Spinal cord (tissue), 10 donors: ENCODE data around the gene TEX44. TPM values are rescaled to one million over a fixed set of nuclear protein-coding genes. Genes with fewer than 3 reads are reported as not detected.

Experiments used
- DNase-seq, 6 donors: peaks; one replicate each; pipeline versions ENCODE4 v3.0.0 to v3.0.0-alpha.2; 2013 to 2015; ENCODE audit warnings: low spot score in 6 of 6, low read depth in 4 of 6
- H3K27ac ChIP-seq: one replicate; pipeline ENCODE4 v1.5.1; 2013; ENCODE audit warnings: low read depth, low read length, control low read depth
- H3K27me3 ChIP-seq: one replicate; pipeline ENCODE4 v1.6.1; 2013; ENCODE audit warnings: low read length; ENCODE audit not compliant: control insufficient read depth, insufficient read depth
- H3K36me3 ChIP-seq: one replicate; pipeline ENCODE4 v1.6.1; 2013; ENCODE audit warnings: low read length; ENCODE audit not compliant: control insufficient read depth, insufficient read depth
- H3K4me1 ChIP-seq: one replicate; pipeline ENCODE4 v1.6.1; 2013; ENCODE audit warnings: low read length; ENCODE audit not compliant: control insufficient read depth, insufficient read depth
- H3K4me3 ChIP-seq: one replicate; pipeline ENCODE4 v1.5.1; 2013; ENCODE audit warnings: low read depth, low read length, control low read depth
- H3K9me3 ChIP-seq: one replicate; pipeline ENCODE4 v1.6.1; 2013; ENCODE audit warnings: low read length; ENCODE audit not compliant: control insufficient read depth, insufficient read depth
- WGBS: methylation state at CpG from one replicate; pipeline ENCODE4 v1.1.5; 2013; ENCODE audit warnings: missing lambda C conversion rate; ENCODE audit not compliant: insufficient coverage; 5-methylcytosine and 5-hydroxymethylcytosine counted together
- polyA plus RNA-seq, 2 donors: library from polyadenylated mRNA; unstranded; fragments of 120-200 nt; gene quantifications; one replicate each; pipeline ENCODE4 v1.2.1, GENCODE V29; 2013; ENCODE audit not compliant: insufficient read length in 2 of 2
- total RNA-seq, 2 donors: library from RNA; depleted of rRNA in 1 of 2; stranded (reverse); fragments of 120-200 nt in 1 of 2; fragments of >200 nt in 1 of 2; gene quantifications; one replicate each; pipeline versions ENCODE4 v1.2.3 to v1.2.4, GENCODE V29; 2013 to 2014
- donor health status: healthy.

The TEX44 gene
- total and polyA plus RNA-seq, 4 donors = not detected

- Histone ChIP-seq H3K36me3 (no peaks in the 10 kb centered on the region), H3K4me3 (no peak overlapping the region), H3K27ac (peak overlapping the region; percentile 50), H3K4me1 (no peaks in the 10 kb centered on the region), H3K27me3 (no peaks in the 10 kb centered on the region), H3K9me3 (no peaks in the 10 kb centered on the region)
- 73% methylated on average over 3 of the region's 10 CpGs for WGBS
- DNase-seq = no peak
These were observed 34.9 kb downstream of the TEX44 start for GRCh38 chr2:231627384-231628120.

DNA sequence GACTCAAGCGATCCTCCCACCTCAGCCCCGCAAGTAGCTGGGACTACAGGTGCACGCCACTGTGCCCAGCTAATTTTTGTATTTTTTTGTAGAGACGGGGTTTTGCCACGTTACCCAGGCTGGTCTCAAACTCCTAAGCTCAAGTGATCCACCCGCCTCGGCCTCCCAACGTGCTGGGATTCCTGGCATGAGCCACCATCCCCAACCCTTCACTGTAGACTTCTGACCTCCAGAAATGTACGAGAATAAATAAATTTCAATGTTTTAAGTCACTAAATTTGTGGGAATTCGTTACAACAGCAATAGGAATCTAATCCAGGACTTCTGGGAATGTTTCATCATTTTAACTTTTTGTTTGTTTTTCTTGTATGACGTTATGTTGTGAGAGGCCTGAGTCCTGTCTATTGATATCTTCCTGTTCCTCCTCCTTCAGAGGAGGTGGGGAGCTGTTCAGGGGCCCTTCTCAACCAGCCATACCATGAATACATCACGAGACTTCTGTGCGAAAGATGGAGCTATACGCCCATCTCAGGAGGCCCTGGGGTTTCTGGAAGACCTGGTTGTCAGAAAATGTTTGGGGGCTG, 40.0 kb downstream of the TEX44 start:
- DNase-seq = no peak
- H3K9me3 ChIP-seq = no peaks in the 10 kb centered on the region
- H3K4me1 ChIP-seq = peaks cover 5% of the 10 kb centered on the region
- 40% methylated on average over 1 of the region's 14 CpGs for WGBS
- H3K27me3 ChIP-seq = no peaks in the 10 kb centered on the region
- H3K27ac ChIP-seq = no peak overlapping the region
- H3K36me3 ChIP-seq = no peaks in the 10 kb centered on the region
- H3K4me3 ChIP-seq = no peak overlapping the region

DNA sequence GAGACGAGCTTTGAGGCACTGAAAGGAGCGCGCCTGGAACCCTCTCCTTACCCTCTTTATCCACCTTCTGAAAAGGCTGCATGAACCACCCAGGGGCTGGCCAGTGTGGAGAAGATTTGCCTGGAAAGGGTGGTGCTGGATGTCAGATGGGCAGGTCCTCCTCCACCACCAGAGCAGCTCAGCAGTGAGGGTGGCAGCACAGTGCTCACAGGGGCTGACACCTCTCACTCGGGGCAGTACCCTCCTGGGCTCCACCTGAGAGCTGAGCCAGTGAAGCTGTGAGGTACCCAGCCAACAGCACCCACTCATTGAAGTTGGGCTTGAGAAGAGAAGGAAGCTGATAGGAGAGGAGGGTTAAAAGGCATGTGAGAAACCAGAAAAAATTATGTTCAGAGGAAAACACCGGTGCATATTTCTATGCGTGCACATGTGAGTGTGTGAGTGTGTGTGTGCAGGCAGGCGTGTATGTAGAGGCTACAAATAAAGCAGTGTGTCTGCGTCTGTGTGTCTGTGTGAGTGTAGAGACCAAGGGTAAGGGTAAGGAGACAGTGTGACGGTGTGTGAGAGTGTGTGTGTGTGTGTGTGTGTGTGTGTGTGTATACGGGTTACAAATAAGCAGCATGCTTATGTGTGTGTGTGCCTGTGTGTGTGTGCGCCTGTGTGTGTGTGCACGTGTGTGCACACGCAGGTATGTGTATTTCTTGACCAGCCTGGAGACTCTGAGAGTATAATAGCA, 40.7 kb downstream of the TEX44 start:
- DNase-seq = no peak
- no peaks in the 10 kb centered on the region for H3K36me3 ChIP-seq
- H3K4me1 ChIP-seq = peaks cover 5% of the 10 kb centered on the region
- H3K27ac ChIP-seq = no peak overlapping the region
- no peaks in the 10 kb centered on the region for H3K9me3 ChIP-seq
- 89% methylated on average over 9 of the region's 13 CpGs for WGBS
- no peak overlapping the region for H3K4me3 ChIP-seq
- H3K27me3 ChIP-seq = no peaks in the 10 kb centered on the region

DNA sequence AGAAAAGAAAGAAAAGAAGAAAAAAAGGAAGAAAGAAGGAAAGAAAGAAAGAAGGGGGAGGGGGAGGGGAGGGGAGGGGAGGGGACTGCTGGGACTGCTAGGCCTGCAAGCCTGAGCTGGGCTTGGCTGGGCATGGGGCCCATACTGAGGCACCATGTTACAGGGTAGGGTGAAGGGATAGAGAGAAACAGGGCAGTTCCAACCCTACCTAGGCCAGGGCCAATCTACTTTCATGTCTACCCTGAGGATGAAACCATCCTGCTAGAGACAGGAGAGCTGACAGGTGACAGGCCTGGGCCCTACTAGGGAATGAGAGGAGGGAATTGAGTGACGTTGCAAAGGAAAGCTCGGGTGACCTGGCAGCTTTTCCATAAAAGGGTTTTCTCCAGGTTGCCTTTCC, 41.7 kb downstream of the TEX44 start:
- DNase-seq = no peak
- H3K4me1 ChIP-seq = peaks cover 5% of the 10 kb centered on the region
- no peaks in the 10 kb centered on the region for H3K27me3 ChIP-seq
- no peak overlapping the region for H3K4me3 ChIP-seq
- H3K27ac ChIP-seq = no peak overlapping the region
- no peaks in the 10 kb centered on the region for H3K9me3 ChIP-seq
- 80% methylated on average over 2 of the region's 2 CpGs for WGBS
- no peaks in the 10 kb centered on the region for H3K36me3 ChIP-seq

DNA sequence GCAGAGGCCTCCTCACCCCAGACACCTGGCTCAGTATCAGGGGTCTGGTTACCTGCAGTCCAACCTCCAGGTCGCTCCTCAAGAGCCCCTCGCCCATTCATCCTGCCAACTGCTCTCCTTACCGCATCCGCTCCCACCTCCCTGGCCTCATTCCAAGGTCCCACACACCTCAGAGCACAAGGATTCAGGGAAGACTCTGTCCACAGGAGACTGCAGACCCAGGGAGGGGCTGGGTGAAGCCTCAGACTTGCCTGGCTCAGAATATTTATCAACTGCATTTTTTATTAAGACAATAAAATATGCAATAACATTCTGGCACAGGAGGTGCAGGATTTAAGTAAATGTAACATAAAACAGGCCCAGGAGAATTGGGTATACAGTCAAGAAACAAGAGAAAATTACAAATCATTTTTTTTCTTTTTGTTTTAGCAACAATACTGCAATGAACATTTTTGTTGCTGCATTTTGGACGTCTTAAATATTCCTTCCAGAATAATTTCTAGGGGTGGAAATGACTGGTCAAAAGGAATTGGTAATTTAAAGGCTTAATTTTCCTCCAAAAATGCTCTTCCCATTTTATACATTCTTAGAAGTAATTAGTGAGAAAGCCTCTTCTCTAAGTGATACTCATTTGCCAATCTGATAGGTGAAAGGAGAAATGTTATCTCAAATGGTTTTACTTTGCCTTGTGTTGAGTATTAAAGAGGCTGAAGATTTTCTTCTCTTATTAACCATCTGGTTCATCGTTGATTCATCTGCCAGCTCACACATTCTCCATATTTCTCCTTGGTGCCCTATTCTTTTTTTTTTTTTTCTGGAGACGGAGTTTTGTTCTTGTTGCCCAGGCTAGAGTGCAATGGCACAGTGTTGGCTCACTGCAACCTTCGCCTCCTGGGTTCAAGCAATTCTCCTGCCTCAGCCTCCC, 42.5 kb downstream of the TEX44 start:
- DNase-seq = peak in 1 of 6 donors; percentile 75
- Histone ChIP-seq H3K27ac (no peak overlapping the region), H3K9me3 (no peaks in the 10 kb centered on the region), H3K4me1 (peaks cover 11% of the 10 kb centered on the region), H3K36me3 (no peaks in the 10 kb centered on the region), H3K27me3 (no peaks in the 10 kb centered on the region), H3K4me3 (no peak overlapping the region)
- 82% methylated on average over 3 of the region's 8 CpGs for WGBS

DNA sequence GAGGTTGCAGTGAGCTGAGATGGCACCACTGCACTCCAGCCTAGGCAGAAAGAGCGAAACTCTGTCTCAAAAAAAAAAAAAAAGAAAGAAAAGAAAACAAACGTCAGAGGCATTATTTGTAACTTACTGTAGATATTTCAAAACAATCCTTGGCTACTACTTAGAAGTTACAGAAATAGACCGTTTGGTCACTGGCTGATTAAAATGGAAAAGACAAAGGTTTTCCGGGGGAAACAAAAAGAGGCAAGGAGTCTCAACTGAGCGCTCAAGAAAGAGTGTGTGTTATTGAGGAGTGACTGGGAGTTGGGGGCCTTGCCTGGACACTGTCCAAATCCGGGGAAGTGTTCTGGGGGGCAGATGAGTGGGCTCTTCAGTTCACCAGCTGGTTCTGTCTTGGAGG, 47.6 kb downstream of the TEX44 start:
- Histone ChIP-seq H3K36me3 (no peaks in the 10 kb centered on the region), H3K9me3 (no peaks in the 10 kb centered on the region), H3K4me3 (no peak overlapping the region), H3K4me1 (peaks cover 21% of the 10 kb centered on the region), H3K27me3 (no peaks in the 10 kb centered on the region), H3K27ac (peak overlapping the region; percentile 76)
- WGBS = 25% methylated on average over 1 of the region's 6 CpGs
- no peak for DNase-seq

- peak; percentile 51 to 90 (median 68) for DNase-seq
- Histone ChIP-seq H3K9me3 (no peaks in the 10 kb centered on the region), H3K27ac (peak overlapping the region; percentile 76), H3K36me3 (no peaks in the 10 kb centered on the region), H3K4me3 (no peak overlapping the region), H3K4me1 (peaks cover 21% of the 10 kb centered on the region), H3K27me3 (no peaks in the 10 kb centered on the region)
- 18% methylated on average over 11 of the region's 11 CpGs for WGBS
These were observed 48.0 kb downstream of the TEX44 start for GRCh38 chr2:231640641-231641111.

DNA sequence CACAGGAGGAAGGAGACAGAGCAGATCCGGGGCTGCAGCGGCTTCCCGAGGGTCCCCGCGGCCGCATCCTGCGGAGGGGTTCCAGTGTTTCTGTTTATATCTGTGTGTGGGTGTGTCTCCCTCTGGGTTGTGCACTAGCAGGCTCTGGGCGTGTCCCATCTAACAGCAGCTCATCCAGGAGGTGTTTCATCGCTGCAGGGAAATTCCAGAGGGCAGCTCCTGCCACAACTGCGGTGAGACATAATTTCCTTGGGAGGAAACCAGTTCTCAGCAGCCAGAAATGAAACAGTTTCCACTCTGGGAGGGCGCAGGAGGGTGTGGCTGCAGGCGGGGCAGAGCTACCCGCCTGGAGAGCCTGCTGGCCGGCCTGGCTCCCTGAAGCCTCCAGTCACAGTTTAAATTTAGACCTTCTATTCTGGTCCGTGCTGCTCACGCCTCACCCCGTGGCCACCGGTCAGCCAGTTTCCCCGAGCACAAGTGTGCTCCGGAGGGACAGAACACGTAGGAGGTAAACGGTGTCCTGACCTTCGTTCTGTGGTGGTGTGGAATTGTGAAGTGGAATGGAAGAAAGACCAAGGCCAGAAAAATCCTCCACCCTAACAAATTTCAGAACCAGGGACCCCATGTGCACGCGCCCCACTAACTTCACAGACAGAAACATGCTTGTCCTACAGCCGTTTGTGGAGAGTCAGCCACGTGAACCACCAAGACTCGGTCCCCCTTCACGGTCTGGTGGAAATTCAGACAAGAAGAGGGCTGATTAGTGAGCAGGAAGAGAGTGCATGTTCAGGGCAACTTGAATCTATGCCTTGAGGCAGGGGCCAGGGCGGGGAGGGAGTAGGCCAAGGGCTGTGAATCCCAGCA, 50.2 kb downstream of the TEX44 start:
- peak overlapping the region; percentile 82 for H3K27ac ChIP-seq
- H3K36me3 ChIP-seq = no peaks in the 10 kb centered on the region
- no peaks in the 10 kb centered on the region for H3K9me3 ChIP-seq
- WGBS = 69% methylated on average over 15 of the region's 30 CpGs
- H3K27me3 ChIP-seq = no peaks in the 10 kb centered on the region
- peak overlapping the region; percentile 5 for H3K4me3 ChIP-seq
- DNase-seq = peak in 1 of 6 donors; percentile 64
- H3K4me1 ChIP-seq = peaks cover 21% of the 10 kb centered on the region
